ENCODE measurements around the gene GBE1.

- TF ChIP-seq, protein P1, sequence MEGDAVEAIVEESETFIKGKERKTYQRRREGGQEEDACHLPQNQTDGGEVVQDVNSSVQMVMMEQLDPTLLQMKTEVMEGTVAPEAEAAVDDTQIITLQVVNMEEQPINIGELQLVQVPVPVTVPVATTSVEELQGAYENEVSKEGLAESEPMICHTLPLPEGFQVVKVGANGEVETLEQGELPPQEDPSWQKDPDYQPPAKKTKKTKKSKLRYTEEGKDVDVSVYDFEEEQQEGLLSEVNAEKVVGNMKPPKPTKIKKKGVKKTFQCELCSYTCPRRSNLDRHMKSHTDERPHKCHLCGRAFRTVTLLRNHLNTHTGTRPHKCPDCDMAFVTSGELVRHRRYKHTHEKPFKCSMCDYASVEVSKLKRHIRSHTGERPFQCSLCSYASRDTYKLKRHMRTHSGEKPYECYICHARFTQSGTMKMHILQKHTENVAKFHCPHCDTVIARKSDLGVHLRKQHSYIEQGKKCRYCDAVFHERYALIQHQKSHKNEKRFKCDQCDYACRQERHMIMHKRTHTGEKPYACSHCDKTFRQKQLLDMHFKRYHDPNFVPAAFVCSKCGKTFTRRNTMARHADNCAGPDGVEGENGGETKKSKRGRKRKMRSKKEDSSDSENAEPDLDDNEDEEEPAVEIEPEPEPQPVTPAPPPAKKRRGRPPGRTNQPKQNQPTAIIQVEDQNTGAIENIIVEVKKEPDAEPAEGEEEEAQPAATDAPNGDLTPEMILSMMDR (IDR thresholded peaks at IDR 0.05) = no peak
- no peak for TF ChIP-seq POLR2A (IDR thresholded peaks at IDR 0.05)
Observed at GRCh38 chr3:81579744-81580143, 181.7 kb downstream of the GBE1 start.

All from adrenal gland (tissue), 5 donors.